ENCODE results near the gene HHIPL2.
"Not testable (repeated sequence)": the region's sequence is repeated elsewhere in the genome, so short reads cannot be mapped to it uniquely, and the experiment has no call there.

Gene HHIPL2

DNA sequence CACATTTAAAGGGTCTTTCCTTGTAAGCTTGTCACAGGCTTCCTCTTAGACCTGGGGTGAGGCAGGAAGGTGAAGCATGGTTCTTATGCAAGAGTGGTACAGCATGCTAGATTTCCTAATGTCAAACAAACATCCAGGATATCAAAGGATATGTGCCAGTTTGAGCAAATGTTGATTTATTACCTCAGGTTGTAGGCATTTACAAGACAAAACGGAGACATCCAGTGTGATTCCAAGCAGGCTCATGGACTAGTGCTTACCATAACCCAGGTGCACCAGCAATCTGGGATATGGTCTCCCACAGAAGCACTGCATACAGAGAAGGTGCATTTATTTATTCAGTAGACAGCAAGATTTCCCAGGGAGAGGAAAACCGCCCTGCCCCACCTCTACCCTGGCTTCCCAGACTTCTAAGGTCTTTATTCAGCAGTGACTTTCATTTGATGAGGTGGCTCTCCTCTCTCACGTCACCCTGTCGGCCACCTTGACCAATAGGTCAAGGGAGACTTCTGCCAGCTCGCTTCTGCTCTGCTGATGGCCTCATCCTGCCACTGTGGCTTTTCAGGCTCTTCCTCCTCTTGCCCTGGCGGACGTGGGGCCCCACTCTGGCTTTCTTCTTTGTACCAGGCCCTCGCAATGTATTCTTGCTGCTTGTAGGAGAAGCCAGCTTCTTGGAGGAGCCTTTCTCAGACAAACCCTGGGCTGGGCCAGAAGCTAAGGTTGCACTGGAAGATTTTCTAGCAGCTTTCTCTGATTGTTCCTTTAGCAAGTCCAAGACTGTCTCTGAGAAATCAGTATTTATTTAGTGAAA, 25.6 kb downstream of the HHIPL2 start:
- Histone ChIP-seq H3K9ac (ENCODE audit: low read depth in 1 of 2, low read length in 2 of 2) (no peak overlapping the region), H3K27me3 (ENCODE audit: control insufficient read depth in 2 of 2, insufficient read depth in 2 of 2, low read length in 2 of 2) (no peaks in the 10 kb centered on the region), H3K36me3 (ENCODE audit: control insufficient read depth in 2 of 2, insufficient read depth in 2 of 2, low read length in 2 of 2) (no peaks in the 10 kb centered on the region), H3K9me3 (ENCODE audit: control insufficient read depth in 2 of 2, low read length in 2 of 2) (no peaks in the 10 kb centered on the region), H3K4me3 (ENCODE audit: low read length in 2 of 2) (no peak overlapping the region), H3K4me1 (ENCODE audit: control insufficient read depth in 2 of 2, insufficient read depth in 2 of 2, low read length in 2 of 2) (no peaks in the 10 kb centered on the region), H3K27ac (ENCODE audit: low read depth in 2 of 2, low read length in 2 of 2) (no peak overlapping the region)

DNA sequence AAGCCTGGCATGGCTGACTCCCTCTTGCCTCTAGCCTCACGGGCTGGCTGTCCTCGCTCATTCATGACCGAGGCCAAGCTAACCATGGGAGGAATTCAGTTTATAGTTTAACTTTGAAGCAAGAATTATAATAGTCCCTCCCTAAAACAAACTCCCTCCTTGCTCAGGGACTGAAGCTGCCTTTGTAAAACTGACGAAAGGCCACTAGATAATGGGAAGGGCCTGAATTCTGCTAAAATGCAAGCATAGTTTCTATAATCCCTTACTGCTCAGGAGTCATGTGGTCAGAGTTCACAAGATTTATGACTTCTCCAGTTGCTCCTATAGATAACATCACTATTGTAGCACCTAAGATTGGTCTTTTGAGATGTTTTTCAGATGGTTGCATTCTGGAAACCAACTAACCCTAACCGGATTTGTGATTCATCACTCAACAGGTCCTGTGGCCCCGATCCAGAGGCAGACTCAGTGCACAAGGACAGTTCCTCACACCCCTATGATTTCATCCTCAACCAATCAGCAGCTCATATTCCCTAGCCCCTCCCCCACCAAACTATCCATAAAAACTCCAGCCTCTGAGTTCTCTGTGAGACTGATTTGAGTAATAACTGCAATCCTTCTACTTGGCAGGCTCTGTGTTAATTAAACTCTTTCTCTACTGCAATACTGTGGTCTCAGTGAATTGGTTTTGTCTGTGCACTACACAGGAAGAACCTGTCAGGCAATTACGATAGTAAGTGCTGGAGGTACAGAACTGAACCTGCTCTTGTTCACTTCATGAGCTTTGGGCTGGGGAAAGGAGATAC, 26.4 kb downstream of the HHIPL2 start:
- H3K27ac ChIP-seq (ENCODE audit: low read depth in 2 of 2, low read length in 2 of 2) = no peak overlapping the region
- no peaks in the 10 kb centered on the region for H3K36me3 ChIP-seq (ENCODE audit: control insufficient read depth in 2 of 2, insufficient read depth in 2 of 2, low read length in 2 of 2)
- H3K27me3 ChIP-seq (ENCODE audit: control insufficient read depth in 2 of 2, insufficient read depth in 2 of 2, low read length in 2 of 2) = no peaks in the 10 kb centered on the region
- H3K4me3 ChIP-seq (ENCODE audit: low read length in 2 of 2) = no peak overlapping the region
- no peaks in the 10 kb centered on the region for H3K9me3 ChIP-seq (ENCODE audit: control insufficient read depth in 2 of 2, low read length in 2 of 2)
- H3K9ac ChIP-seq (ENCODE audit: low read depth in 1 of 2, low read length in 2 of 2) = no peak overlapping the region
- no peaks in the 10 kb centered on the region for H3K4me1 ChIP-seq (ENCODE audit: control insufficient read depth in 2 of 2, insufficient read depth in 2 of 2, low read length in 2 of 2)

DNA sequence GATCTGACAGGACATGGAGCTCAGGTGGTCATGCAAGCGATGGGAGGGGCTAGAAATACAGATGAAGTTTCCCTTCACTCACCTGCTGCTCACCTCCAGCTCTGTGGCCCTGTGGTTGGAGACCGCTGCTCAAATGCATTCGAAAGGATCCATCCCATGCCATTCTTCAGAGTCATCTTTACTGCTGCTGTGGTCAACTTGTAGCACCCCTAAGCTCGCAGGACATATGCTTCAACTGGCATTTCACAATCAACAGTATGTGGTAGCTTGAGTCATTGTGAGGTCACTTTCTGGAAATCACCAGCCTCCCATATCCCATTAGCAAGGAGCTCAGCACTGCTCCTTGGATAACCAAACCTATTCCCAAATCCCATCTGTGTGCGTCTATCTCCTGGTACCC, 58.4 kb downstream of the HHIPL2 start:
- H3K27me3 ChIP-seq (ENCODE audit: control insufficient read depth in 2 of 2, insufficient read depth in 2 of 2, low read length in 2 of 2); H3K27ac ChIP-seq (ENCODE audit: low read depth in 2 of 2, low read length in 2 of 2); H3K4me3 ChIP-seq (ENCODE audit: low read length in 2 of 2); H3K9ac ChIP-seq (ENCODE audit: low read depth in 1 of 2, low read length in 2 of 2); H3K36me3 ChIP-seq (ENCODE audit: control insufficient read depth in 2 of 2, insufficient read depth in 2 of 2, low read length in 2 of 2); H3K4me1 ChIP-seq (ENCODE audit: control insufficient read depth in 2 of 2, insufficient read depth in 2 of 2, low read length in 2 of 2); H3K9me3 ChIP-seq (ENCODE audit: control insufficient read depth in 2 of 2, low read length in 2 of 2): not testable (repeated sequence)

DNA sequence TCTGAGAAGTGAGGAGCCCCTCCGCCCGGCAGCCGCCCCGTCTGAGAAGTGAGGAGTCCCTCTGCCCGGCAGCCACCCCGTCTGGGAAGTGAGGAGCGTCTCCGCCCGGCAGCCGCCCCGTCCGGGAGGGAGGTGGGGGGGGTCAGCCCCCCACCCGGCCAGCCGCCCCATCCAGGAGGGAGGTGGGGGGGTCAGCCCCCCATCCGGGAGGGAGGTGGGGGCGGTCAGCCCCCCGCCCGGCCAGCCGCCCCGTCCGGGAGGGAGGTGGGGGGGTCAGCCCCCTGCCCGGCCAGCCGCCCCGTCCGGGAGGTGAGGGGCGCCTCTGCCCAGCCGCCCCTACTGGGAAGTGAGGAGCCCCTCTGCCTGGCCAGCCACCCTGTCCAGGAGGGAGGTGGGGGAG, 60.1 kb downstream of the HHIPL2 start:
- not testable (repeated sequence) for H3K27me3 ChIP-seq (ENCODE audit: control insufficient read depth in 2 of 2, insufficient read depth in 2 of 2, low read length in 2 of 2); H3K9me3 ChIP-seq (ENCODE audit: control insufficient read depth in 2 of 2, low read length in 2 of 2); H3K27ac ChIP-seq (ENCODE audit: low read depth in 2 of 2, low read length in 2 of 2); H3K9ac ChIP-seq (ENCODE audit: low read depth in 1 of 2, low read length in 2 of 2); H3K4me1 ChIP-seq (ENCODE audit: control insufficient read depth in 2 of 2, insufficient read depth in 2 of 2, low read length in 2 of 2); H3K36me3 ChIP-seq (ENCODE audit: control insufficient read depth in 2 of 2, insufficient read depth in 2 of 2, low read length in 2 of 2); H3K4me3 ChIP-seq (ENCODE audit: low read length in 2 of 2)

DNA sequence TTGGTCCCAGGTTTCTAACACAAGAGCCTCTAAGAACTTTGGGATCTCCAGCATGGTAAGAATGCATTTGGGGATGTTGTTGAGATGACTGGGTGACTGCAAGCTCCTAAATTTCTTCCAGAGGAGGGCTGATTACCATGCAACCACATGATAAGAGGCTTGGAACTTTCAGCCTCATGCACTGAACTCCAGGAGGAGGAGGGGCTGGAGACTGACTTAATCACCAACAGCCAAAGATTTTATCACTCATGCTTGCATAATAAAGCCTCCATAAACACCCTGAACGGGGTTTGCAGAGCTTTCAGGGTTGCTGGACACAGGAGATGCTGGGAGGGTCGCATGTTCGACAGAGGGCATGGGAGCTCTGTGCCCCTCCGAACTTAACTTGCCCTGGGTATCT, 63.9 kb downstream of the HHIPL2 start:
- not testable (repeated sequence) for H3K27me3 ChIP-seq (ENCODE audit: control insufficient read depth in 2 of 2, insufficient read depth in 2 of 2, low read length in 2 of 2); H3K36me3 ChIP-seq (ENCODE audit: control insufficient read depth in 2 of 2, insufficient read depth in 2 of 2, low read length in 2 of 2); H3K9ac ChIP-seq (ENCODE audit: low read depth in 1 of 2, low read length in 2 of 2); H3K4me1 ChIP-seq (ENCODE audit: control insufficient read depth in 2 of 2, insufficient read depth in 2 of 2, low read length in 2 of 2); H3K27ac ChIP-seq (ENCODE audit: low read depth in 2 of 2, low read length in 2 of 2); H3K9me3 ChIP-seq (ENCODE audit: control insufficient read depth in 2 of 2, low read length in 2 of 2); H3K4me3 ChIP-seq (ENCODE audit: low read length in 2 of 2)

DNA sequence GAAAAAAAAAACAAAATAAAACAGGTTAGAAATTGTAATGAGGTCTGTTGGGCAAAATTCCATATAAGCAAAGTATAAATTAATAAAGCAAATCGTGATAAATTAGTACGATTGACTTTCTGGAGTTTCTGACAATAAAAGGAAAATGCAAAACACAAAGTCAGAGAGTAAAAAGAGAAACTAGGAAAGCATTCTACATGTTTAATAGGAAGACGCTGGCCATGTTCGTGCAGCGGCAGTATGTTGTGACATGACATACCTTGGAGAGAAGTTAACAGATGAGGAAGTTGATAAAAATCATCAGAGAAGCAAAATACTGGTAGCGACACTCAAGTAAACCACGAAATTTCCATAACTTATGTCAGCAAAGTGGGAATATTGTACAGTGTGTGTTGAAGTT, 68.3 kb downstream of the HHIPL2 start:
- H3K36me3 ChIP-seq (ENCODE audit: control insufficient read depth in 2 of 2, insufficient read depth in 2 of 2, low read length in 2 of 2); H3K4me1 ChIP-seq (ENCODE audit: control insufficient read depth in 2 of 2, insufficient read depth in 2 of 2, low read length in 2 of 2); H3K27me3 ChIP-seq (ENCODE audit: control insufficient read depth in 2 of 2, insufficient read depth in 2 of 2, low read length in 2 of 2); H3K27ac ChIP-seq (ENCODE audit: low read depth in 2 of 2, low read length in 2 of 2); H3K9me3 ChIP-seq (ENCODE audit: control insufficient read depth in 2 of 2, low read length in 2 of 2); H3K9ac ChIP-seq (ENCODE audit: low read depth in 1 of 2, low read length in 2 of 2); H3K4me3 ChIP-seq (ENCODE audit: low read length in 2 of 2): not testable (repeated sequence)

DNA sequence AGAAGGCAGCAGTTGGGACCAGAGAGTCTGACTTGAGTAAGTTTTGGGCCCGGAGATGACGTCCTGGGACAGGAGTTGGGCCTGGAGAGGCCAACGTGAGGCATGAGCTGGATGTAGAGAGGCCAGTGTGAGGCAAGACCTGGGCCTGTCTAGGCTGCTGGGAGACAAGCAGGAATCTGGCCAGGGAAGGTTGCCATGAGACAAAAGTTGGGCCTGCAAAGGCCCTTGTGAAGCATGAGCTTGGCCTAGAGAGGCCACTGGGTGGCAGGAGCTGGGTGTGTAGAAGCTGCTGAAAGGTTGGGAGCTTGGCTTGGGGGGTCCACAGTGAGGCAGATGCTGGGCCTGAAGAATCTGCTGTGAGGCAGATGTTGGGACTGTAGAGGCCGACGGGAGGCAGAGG, 71.5 kb downstream of the HHIPL2 start:
- not testable (repeated sequence) for H3K36me3 ChIP-seq (ENCODE audit: control insufficient read depth in 2 of 2, insufficient read depth in 2 of 2, low read length in 2 of 2); H3K4me1 ChIP-seq (ENCODE audit: control insufficient read depth in 2 of 2, insufficient read depth in 2 of 2, low read length in 2 of 2); H3K9me3 ChIP-seq (ENCODE audit: control insufficient read depth in 2 of 2, low read length in 2 of 2); H3K27ac ChIP-seq (ENCODE audit: low read depth in 2 of 2, low read length in 2 of 2); H3K9ac ChIP-seq (ENCODE audit: low read depth in 1 of 2, low read length in 2 of 2); H3K27me3 ChIP-seq (ENCODE audit: control insufficient read depth in 2 of 2, insufficient read depth in 2 of 2, low read length in 2 of 2); H3K4me3 ChIP-seq (ENCODE audit: low read length in 2 of 2)

DNA sequence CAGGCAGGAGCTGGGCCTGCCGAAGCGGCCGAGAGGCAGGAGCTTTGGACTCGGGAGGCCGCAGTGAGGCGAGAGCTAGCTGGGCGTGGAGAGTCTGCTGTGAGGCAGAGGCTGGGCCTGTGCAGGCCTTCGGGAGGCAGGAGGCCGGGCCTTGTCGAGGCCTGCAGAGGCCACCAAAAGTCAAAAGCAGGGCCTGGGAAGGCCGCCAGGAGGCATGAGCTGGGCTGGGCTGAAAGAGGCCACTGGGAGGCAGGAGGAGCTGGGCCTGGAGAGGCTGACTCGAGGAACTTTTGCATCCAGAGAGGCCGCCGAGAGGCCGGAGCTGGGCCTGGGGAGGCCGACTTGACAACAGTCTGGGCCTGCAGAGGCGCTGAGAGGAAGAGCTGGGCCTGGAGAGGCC, 74.2 kb downstream of the HHIPL2 start:
- not testable (repeated sequence) for H3K4me3 ChIP-seq (ENCODE audit: low read length in 2 of 2)

DNA sequence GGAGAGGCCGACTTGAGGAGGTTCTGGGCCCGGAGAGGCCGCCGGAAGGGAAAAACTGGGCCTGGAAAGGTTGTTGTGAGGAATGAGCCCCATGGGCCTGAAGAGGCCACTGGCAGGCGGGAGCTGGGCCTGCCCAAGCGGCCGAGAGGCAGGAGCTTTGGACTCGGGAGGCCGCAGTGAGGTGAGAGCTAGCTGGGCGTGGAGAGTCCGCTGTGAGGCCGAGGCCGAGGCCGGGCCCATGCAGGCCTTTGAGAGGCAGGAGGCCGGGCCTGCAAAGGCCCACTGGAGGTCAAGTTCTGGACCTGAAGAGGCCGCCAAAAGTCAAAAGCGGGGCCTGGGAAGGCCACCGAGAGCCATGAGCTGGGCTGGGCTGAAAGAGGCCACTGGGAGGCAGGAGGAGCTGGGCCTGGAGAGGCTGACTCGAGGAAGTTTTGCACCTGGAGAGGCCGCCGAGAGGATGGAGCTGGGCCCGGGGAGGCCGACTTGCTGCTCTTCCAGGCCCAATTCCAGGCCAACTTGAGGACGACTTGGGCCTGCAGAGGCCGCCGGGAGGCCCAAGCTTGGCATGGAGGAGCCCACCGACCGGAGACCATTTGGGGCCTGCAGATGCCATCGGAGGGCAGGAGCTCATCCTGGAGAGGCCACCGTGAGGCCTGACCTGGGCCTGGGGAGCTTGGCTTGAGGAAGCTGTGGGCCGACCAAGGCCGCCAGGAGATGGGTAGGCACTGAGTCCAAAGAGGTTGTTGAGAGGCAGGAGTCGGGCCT, 74.9 kb downstream of the HHIPL2 start:
- not testable (repeated sequence) for H3K36me3 ChIP-seq (ENCODE audit: control insufficient read depth in 2 of 2, insufficient read depth in 2 of 2, low read length in 2 of 2); H3K27me3 ChIP-seq (ENCODE audit: control insufficient read depth in 2 of 2, insufficient read depth in 2 of 2, low read length in 2 of 2); H3K4me1 ChIP-seq (ENCODE audit: control insufficient read depth in 2 of 2, insufficient read depth in 2 of 2, low read length in 2 of 2); H3K27ac ChIP-seq (ENCODE audit: low read depth in 2 of 2, low read length in 2 of 2); H3K4me3 ChIP-seq (ENCODE audit: low read length in 2 of 2); H3K9me3 ChIP-seq (ENCODE audit: control insufficient read depth in 2 of 2, low read length in 2 of 2); H3K9ac ChIP-seq (ENCODE audit: low read depth in 1 of 2, low read length in 2 of 2)

More for the DNA sequence above, 74.2 kb downstream of the HHIPL2 start:
- not testable (repeated sequence) for H3K36me3 ChIP-seq (ENCODE audit: control insufficient read depth in 2 of 2, insufficient read depth in 2 of 2, low read length in 2 of 2); H3K27ac ChIP-seq (ENCODE audit: low read depth in 2 of 2, low read length in 2 of 2); H3K4me1 ChIP-seq (ENCODE audit: control insufficient read depth in 2 of 2, insufficient read depth in 2 of 2, low read length in 2 of 2); H3K9me3 ChIP-seq (ENCODE audit: control insufficient read depth in 2 of 2, low read length in 2 of 2); H3K27me3 ChIP-seq (ENCODE audit: control insufficient read depth in 2 of 2, insufficient read depth in 2 of 2, low read length in 2 of 2); H3K9ac ChIP-seq (ENCODE audit: low read depth in 1 of 2, low read length in 2 of 2)
